A549 (cell line): ENCODE measurements around the gene LRRC57. TPM values are rescaled to one million over a fixed set of nuclear protein-coding genes. Genes with fewer than 3 reads are reported as not detected.

ENCODE experiments used
- ATAC-seq, 2 experiments: fragments of 200-7000 bp in 1 of 2; fragments of >200 bp in 1 of 2; cut with Nextera tagmentation in 1 of 2; cut with Tn5 transposase in 1 of 2; 3 replicates each; pipeline versions ENCODE4 v1.8.0 to v1.9.1; 2018 to 2020; ENCODE audit warnings: mild to moderate bottlenecking in 1 of 2, moderate library complexity in 1 of 2
- CTCF ChIA-PET: fragments of 300-600 bp; sonication (Branson Sonifier 250); formaldehyde crosslinking; extraction: SDS; loops from one replicate; lab custom pipeline; 2021; ENCODE audit warnings: antibody characterized with exemption, inconsistent platforms; lab: Yijun Ruan, JAX
- POLR2A ChIA-PET: fragments of 350-600 bp; formaldehyde crosslinking; extraction: SDS; loops from one replicate; lab custom pipeline; 2021; ENCODE audit warnings: antibody characterized with exemption, inconsistent platforms; lab: Yijun Ruan, JAX
- DNase-seq, 2 experiments: peaks; one replicate each; pipeline versions ENCODE4 v3.0.0 to v3.0.0-alpha.2; 2011 to 2016; ENCODE audit warnings: low read depth in 1 of 2, low spot score in 1 of 2
- FAIRE-seq: peaks from 2 replicates; lab custom pipeline; 2011; peaks lifted over from hg19 to GRCh38; lab: Jason Lieb, UNC
- H3K27ac ChIP-seq, 2 experiments: fragments of >200 bp; sonication (Bioruptor Twin); formaldehyde crosslinking; 3 replicates each; pipeline ENCODE4 v1.5.1; 2016 to 2017
- H3K4me1 ChIP-seq: fragments of >200 bp; sonication (Bioruptor Twin); formaldehyde crosslinking; 3 replicates; pipeline ENCODE4 v1.6.1; 2016
- H3K4me2 ChIP-seq: fragments of >200 bp; sonication (Bioruptor Twin); formaldehyde crosslinking; 3 replicates; pipeline ENCODE4 v1.6.1; 2016
- H3K4me3 ChIP-seq: fragments of >200 bp; sonication (Bioruptor Twin); formaldehyde crosslinking; 3 replicates; pipeline ENCODE4 v1.5.1; 2016
- H3K9me3 ChIP-seq: fragments of >200 bp; sonication (Bioruptor Twin); formaldehyde crosslinking; 3 replicates; pipeline ENCODE4 v1.6.1; 2016
- CBX2 ChIP-seq: fragments of 200-600 bp; sonication (generic); IDR thresholded peaks from 2 replicates; pipeline ENCODE4 v1.6.1; 2016; ENCODE audit warnings: low read depth, mild to moderate bottlenecking, borderline replicate concordance
- CHD4 ChIP-seq: fragments of 200-600 bp; sonication (generic); IDR thresholded peaks from 2 replicates; pipeline ENCODE4 v1.6.1; 2016; ENCODE audit warnings: antibody characterized with exemption, mild to moderate bottlenecking, borderline replicate concordance
- FOSL2 ChIP-seq, 2 experiments: fragments of 450-650 bp in 1 of 2; fragments of >200 bp in 1 of 2; sonication (Bioruptor Twin) in 1 of 2; formaldehyde crosslinking; IDR thresholded peaks; 2 replicates each; pipeline versions ENCODE4 v1.5.0 to v1.6.1; 2016 to 2020; ENCODE audit warnings: mild to moderate bottlenecking in 1 of 2, moderate library complexity in 1 of 2
- FOXS1 ChIP-seq: fragments of 250-450 bp; sonication (Bioruptor Pico); IDR thresholded peaks from 2 replicates; pipeline ENCODE4 v1.5.0; 2020; ENCODE audit warnings: mild to moderate bottlenecking, moderate library complexity
- GATA3 ChIP-seq: IDR thresholded peaks from 2 replicates; pipeline ENCODE4 v1.6.1; 2012; ENCODE audit warnings: borderline replicate concordance
- HOXA7 ChIP-seq: fragments of 250-450 bp; sonication (Bioruptor Pico); IDR thresholded peaks from 2 replicates; pipeline ENCODE4 v1.5.0; 2020; ENCODE audit warnings: mild to moderate bottlenecking, moderate library complexity
- HOXB13 ChIP-seq: fragments of 250-450 bp; sonication (Bioruptor Pico); IDR thresholded peaks from 2 replicates; pipeline ENCODE4 v1.5.0; 2020; ENCODE audit warnings: low read depth, mild to moderate bottlenecking, moderate library complexity
- JUN ChIP-seq, 2 experiments: fragments of >200 bp; sonication (Bioruptor Twin); formaldehyde crosslinking; IDR thresholded peaks; 2 replicates in 1 of 2; 3 replicates in 1 of 2; pipeline ENCODE4 v1.6.1; 2016 to 2017
- JUNB ChIP-seq: fragments of >200 bp; sonication (Bioruptor Twin); formaldehyde crosslinking; IDR thresholded peaks from 2 replicates; pipeline ENCODE4 v1.6.1; 2016
- KDM5A ChIP-seq: fragments of 200-600 bp; sonication (generic); IDR thresholded peaks from 2 replicates; pipeline ENCODE4 v1.6.1; 2016; ENCODE audit warnings: antibody characterized with exemption, mild to moderate bottlenecking
- MAX ChIP-seq: IDR thresholded peaks from 2 replicates; pipeline ENCODE4 v1.6.1; 2012
- NR3C1 ChIP-seq: fragments of >200 bp; sonication (Bioruptor Twin); formaldehyde crosslinking; IDR thresholded peaks from 3 replicates; pipeline ENCODE4 v1.6.1; 2017
- PHF8 ChIP-seq: fragments of 200-600 bp; sonication (generic); IDR thresholded peaks from 2 replicates; pipeline ENCODE4 v1.6.1; 2016; ENCODE audit warnings: low read depth, mild to moderate bottlenecking, antibody characterized with exemption, moderate library complexity, borderline replicate concordance
- POLR2A ChIP-seq: IDR thresholded peaks from 2 replicates; pipeline ENCODE4 v1.6.1; 2012; ENCODE audit warnings: mild to moderate bottlenecking, low read length
- POLR2AphosphoS2 ChIP-seq: conservative IDR thresholded peaks from 2 replicates; pipeline ENCODE4 v1.6.1; 2012; ENCODE audit warnings: low read length, improper control_type of control experiment, inconsistent platforms
- RFX5 ChIP-seq: fragments of 450-650 bp; IDR thresholded peaks from 2 replicates; pipeline ENCODE4 v1.7.1; 2014; ENCODE audit warnings: antibody characterized with exemption, mild to moderate bottlenecking, moderate library complexity
- TFCP2L1 ChIP-seq: fragments of 250-450 bp; sonication (Bioruptor Pico); IDR thresholded peaks from 2 replicates; pipeline ENCODE4 v1.5.0; 2021; ENCODE audit warnings: mild to moderate bottlenecking
- USF2 ChIP-seq: fragments of 450-650 bp; IDR thresholded peaks from 2 replicates; pipeline ENCODE4 v1.6.1; 2014; ENCODE audit warnings: antibody characterized with exemption
- ZC3H11A ChIP-seq: fragments of 450-650 bp; IDR thresholded peaks from 2 replicates; pipeline ENCODE4 v1.6.1; 2014; ENCODE audit warnings: antibody characterized with exemption, mild to moderate bottlenecking
- WGBS: methylation state at CpG from one replicate; pipeline ENCODE4 v1.1.6; 2017; ENCODE audit errors: missing lambda C conversion rate; 5-methylcytosine and 5-hydroxymethylcytosine counted together
- polyA minus RNA-seq: library from RNA; depleted of rRNA, polyadenylated mRNA; stranded (reverse); fragments of >200 nt; gene quantifications from 2 replicates; pipeline ENCODE4 v1.2.3, GENCODE V29; 2011; rRNA and poly(A)+ RNA removed
- polyA plus RNA-seq, 4 experiments: library from polyadenylated mRNA; depleted of rRNA in 3 of 4; stranded (reverse); fragments of >200 nt; fragmentation: RNase III in 1 of 4; extraction: RNeasy Plus Mini Kit Qiagen cat#74134 plus additional on column Dnase treatment in 1 of 4; gene quantifications; 2 replicates in 3 of 4; 3 replicates in 1 of 4; pipeline ENCODE4 v1.2.3, GENCODE V29; 2011 to 2017
- TF ChIP-seq, protein P1 (sequence below): fragments of >200 bp; sonication (Bioruptor Twin); formaldehyde crosslinking; IDR thresholded peaks from 3 replicates; pipeline ENCODE4 v1.5.1; 2016
- TF ChIP-seq, protein P2 (sequence below): IDR thresholded peaks from 2 replicates; pipeline ENCODE4 v1.6.1; 2012; ENCODE audit warnings: low read depth, borderline replicate concordance
- TF ChIP-seq, protein P3 (sequence below): fragments of >200 bp; sonication (Bioruptor Twin); formaldehyde crosslinking; IDR thresholded peaks from 3 replicates; pipeline ENCODE4 v1.6.1; 2016

LRRC57 gene
- 12.3 and 13.1 TPM in 2 replicates for polyA plus RNA-seq (2011; rRNA removed)
- 5.0 TPM in 2 replicates for polyA plus RNA-seq (2012; cell fraction: cytosol; rRNA removed)
- 1.6 and 2.4 TPM in 2 replicates for polyA plus RNA-seq (2012; cell fraction: nucleus; rRNA removed)
- 7.4 to 9.7 TPM (median 9.2 TPM) in 3 replicates for polyA plus RNA-seq (2017; fragmentation: RNase III; extraction: RNeasy Plus Mini Kit Qiagen cat#74134 plus additional on column Dnase treatment)
- 4.0 and 6.0 TPM in 2 replicates for polyA minus RNA-seq

GRCh38 chr15:42548249-42549031 lies at the start of gene LRRC57, which contains the start of gene HAUS2:
Gene LRRC57, minus strand, starts transcription at chr15:42548793. Its CDS starts 359 bp downstream, at chr15:42548434.
Gene HAUS2, plus strand, starts transcription at chr15:42548838. Its CDS starts 35 bp downstream, at chr15:42548873.
- peak; percentile 79 to 88 for DNase-seq
- no peak for FAIRE-seq
- 5% methylated on average over 12 of the region's 71 CpGs for WGBS

GRCh38 chr15:42595626-42596240 lies 47.1 kb upstream of the LRRC57 start:
- Histone ChIP-seq H3K4me3 (no peak overlapping the region), H3K4me1 (peaks cover 5% of the 10 kb centered on the region; the same call in 2 of the 3 replicates), H3K27ac (no peak overlapping the region), H3K4me2 (no peak overlapping the region), H3K9me3 (no peaks in the 10 kb centered on the region)
- FAIRE-seq: no peak
- no peak for DNase-seq
- CTCF ChIA-PET: no interaction called here
- POLR2A ChIA-PET: no interaction called here
- WGBS: 76% methylated on average over 4 of the region's 4 CpGs
- ATAC-seq: no peak
- no peak for TF ChIP-seq POLR2AphosphoS2
- TF ChIP-seq, protein P1, sequence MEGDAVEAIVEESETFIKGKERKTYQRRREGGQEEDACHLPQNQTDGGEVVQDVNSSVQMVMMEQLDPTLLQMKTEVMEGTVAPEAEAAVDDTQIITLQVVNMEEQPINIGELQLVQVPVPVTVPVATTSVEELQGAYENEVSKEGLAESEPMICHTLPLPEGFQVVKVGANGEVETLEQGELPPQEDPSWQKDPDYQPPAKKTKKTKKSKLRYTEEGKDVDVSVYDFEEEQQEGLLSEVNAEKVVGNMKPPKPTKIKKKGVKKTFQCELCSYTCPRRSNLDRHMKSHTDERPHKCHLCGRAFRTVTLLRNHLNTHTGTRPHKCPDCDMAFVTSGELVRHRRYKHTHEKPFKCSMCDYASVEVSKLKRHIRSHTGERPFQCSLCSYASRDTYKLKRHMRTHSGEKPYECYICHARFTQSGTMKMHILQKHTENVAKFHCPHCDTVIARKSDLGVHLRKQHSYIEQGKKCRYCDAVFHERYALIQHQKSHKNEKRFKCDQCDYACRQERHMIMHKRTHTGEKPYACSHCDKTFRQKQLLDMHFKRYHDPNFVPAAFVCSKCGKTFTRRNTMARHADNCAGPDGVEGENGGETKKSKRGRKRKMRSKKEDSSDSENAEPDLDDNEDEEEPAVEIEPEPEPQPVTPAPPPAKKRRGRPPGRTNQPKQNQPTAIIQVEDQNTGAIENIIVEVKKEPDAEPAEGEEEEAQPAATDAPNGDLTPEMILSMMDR: no peak
- no peak for TF ChIP-seq POLR2A
- no peak for TF ChIP-seq JUNB
- TF ChIP-seq HOXB13: no peak
- no peak for TF ChIP-seq USF2
- no peak for TF ChIP-seq TFCP2L1 (CRISPR knock-in tag)
- TF ChIP-seq NR3C1: no peak
- TF ChIP-seq HOXA7: no peak
- TF ChIP-seq FOXS1 (CRISPR knock-in tag): no peak
- no peak for TF ChIP-seq ZC3H11A

More at GRCh38 chr15:42548249-42549031, at the start of gene LRRC57, which contains the start of gene HAUS2:
- ATAC-seq: peak; percentile 89 to 95
- H3K9me3 ChIP-seq: no peaks in the 10 kb centered on the region
- H3K4me2 ChIP-seq: peak within 1 kb of the TSS; percentile 88
- H3K4me1 ChIP-seq: peaks cover 16% of the 10 kb centered on the region; the same call in 2 of the 3 replicates
- TF ChIP-seq CBX2: no peak
- TF ChIP-seq POLR2AphosphoS2: no peak
- TF ChIP-seq PHF8: peak; percentile 81
- TF ChIP-seq GATA3: 0 out of 2 replicates have a peak, but pooled peaks have one; percentile 11
- peak; percentile 78; the same call in 1 of the 2 replicates for TF ChIP-seq KDM5A
- peak; percentile 44; the same call in 1 of the 2 replicates for TF ChIP-seq MAX
- TF ChIP-seq RFX5: 0 out of 2 replicates have a peak, but pooled peaks have one; percentile 28
- TF ChIP-seq, protein P2, sequence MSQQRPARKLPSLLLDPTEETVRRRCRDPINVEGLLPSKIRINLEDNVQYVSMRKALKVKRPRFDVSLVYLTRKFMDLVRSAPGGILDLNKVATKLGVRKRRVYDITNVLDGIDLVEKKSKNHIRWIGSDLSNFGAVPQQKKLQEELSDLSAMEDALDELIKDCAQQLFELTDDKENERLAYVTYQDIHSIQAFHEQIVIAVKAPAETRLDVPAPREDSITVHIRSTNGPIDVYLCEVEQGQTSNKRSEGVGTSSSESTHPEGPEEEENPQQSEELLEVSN: peak; percentile 36; the same call in 1 of the 2 replicates
- no peak for TF ChIP-seq JUNB
- peak in 1 of 2 experiments; percentile 72; a peak in 2 of 5 replicates for TF ChIP-seq JUN (IDR thresholded peaks at IDR 0.05)
- peak; percentile 92 for TF ChIP-seq POLR2A
- TF ChIP-seq, protein P3, sequence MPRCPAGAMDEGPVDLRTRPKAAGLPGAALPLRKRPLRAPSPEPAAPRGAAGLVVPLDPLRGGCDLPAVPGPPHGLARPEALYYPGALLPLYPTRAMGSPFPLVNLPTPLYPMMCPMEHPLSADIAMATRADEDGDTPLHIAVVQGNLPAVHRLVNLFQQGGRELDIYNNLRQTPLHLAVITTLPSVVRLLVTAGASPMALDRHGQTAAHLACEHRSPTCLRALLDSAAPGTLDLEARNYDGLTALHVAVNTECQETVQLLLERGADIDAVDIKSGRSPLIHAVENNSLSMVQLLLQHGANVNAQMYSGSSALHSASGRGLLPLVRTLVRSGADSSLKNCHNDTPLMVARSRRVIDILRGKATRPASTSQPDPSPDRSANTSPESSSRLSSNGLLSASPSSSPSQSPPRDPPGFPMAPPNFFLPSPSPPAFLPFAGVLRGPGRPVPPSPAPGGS: peak; percentile 87
- no peak for TF ChIP-seq CHD4
- TF ChIP-seq FOSL2 (IDR thresholded peaks at IDR 0.05): no peak
- TF ChIP-seq FOSL2 (CRISPR knock-in tag; IDR thresholded peaks at IDR 0.05): peak; percentile 56; the same call in 1 of the 2 replicates
- peak within 1 kb of the TSS; percentile 86 to 98 for H3K27ac ChIP-seq
- H3K4me3 ChIP-seq: peak within 1 kb of the TSS; percentile 77
- ChIA-PET POLR2A (interaction anchor here (0.5 to 1.5 kb wide), 5 partner anchors 27 to 275 kb away, joined by 3 to 5 read pairs (median 4); partner anchors contain the start of genes GANC, STARD9, TMEM87A and ZNF106), CTCF (interaction anchor here (0.5 to 1.5 kb wide), 4 partner anchors 34 to 378 kb away, joined by 3 to 4 read pairs (median 4); no protein-coding TSS in a partner anchor)
